SK-N-SH (cell line): ENCODE measurements around the gene IGFBP3. TPM values are rescaled to one million over a fixed set of nuclear protein-coding genes. Genes with fewer than 3 reads are reported as not detected.
"Not testable (repeated sequence)": the region's sequence is repeated elsewhere in the genome, so short reads cannot be mapped to it uniquely, and the experiment has no call there.

Experiments used
- CTCF ChIA-PET: fragments of 300-600, 350-600 bp; formaldehyde crosslinking; extraction: SDS; loops from one replicate; lab custom pipeline; 2021; lab: Yijun Ruan, JAX
- POLR2A ChIA-PET: fragments of 350-600 bp; sonication (Branson Sonifier 250); formaldehyde crosslinking; extraction: SDS; loops from one replicate; lab custom pipeline; 2020; ENCODE audit warnings: antibody characterized with exemption, inconsistent platforms; lab: Yijun Ruan, JAX
- DNase-seq: peaks from one replicate; pipeline ENCODE4 v3.0.0; 2012
- H2AFZ ChIP-seq: fragments of 200-600 bp; sonication (generic); 2 replicates; pipeline ENCODE4 v1.8.1; 2016; ENCODE audit warnings: antibody characterized with exemption, mild to moderate bottlenecking, low read depth
- H3F3A ChIP-seq: fragments of 200-600 bp; sonication (generic); replicated peaks from 2 replicates; pipeline ENCODE3; 2016; ENCODE audit warnings: antibody characterized with exemption, mild to moderate bottlenecking; ENCODE audit not compliant: insufficient read depth
- H3K27ac ChIP-seq, 2 experiments: fragments of 200-500 bp in 1 of 2; fragments of 200-600 bp in 1 of 2; sonication (Bioruptor generic) in 1 of 2; sonication (generic), shearing (Covaris generic) in 1 of 2; 2 replicates each; pipeline versions ENCODE4 v1.5.1 to v1.6.1; 2014 to 2016; ENCODE audit warnings: low read depth in 2 of 2, inconsistent platforms in 1 of 2, low read length in 1 of 2, mild to moderate bottlenecking in 1 of 2, mixed read lengths in 1 of 2
- H3K27me3 ChIP-seq: fragments of 200-600 bp; sonication (generic), shearing (Covaris generic); 2 replicates; pipeline ENCODE4 v1.6.1; 2016; ENCODE audit warnings: mixed run types; ENCODE audit not compliant: insufficient read depth
- H3K36me3 ChIP-seq, 2 experiments: fragments of 200-500 bp in 1 of 2; fragments of 200-600 bp in 1 of 2; sonication (Bioruptor generic) in 1 of 2; sonication (generic) in 1 of 2; replicated peaks in 1 of 2; 2 replicates each; pipeline versions ENCODE3 to v1.5.1; 2014 to 2016; ENCODE audit warnings: low read length in 1 of 2, mild to moderate bottlenecking in 1 of 2; ENCODE audit not compliant: insufficient read depth in 2 of 2, control insufficient read depth in 1 of 2
- H3K4me1 ChIP-seq, 2 experiments: fragments of 200-500 bp in 1 of 2; fragments of 200-600 bp in 1 of 2; sonication (Bioruptor generic) in 1 of 2; sonication (generic), shearing (Covaris generic) in 1 of 2; 2 replicates each; pipeline versions ENCODE4 v1.5.1 to v1.6.1; 2014 to 2016; ENCODE audit warnings: low read depth in 1 of 2, low read length in 1 of 2, mixed run types in 1 of 2; ENCODE audit not compliant: insufficient read depth in 2 of 2, control insufficient read depth in 1 of 2
- H3K4me2 ChIP-seq: fragments of 200-600 bp; sonication (generic), shearing (Covaris generic); 2 replicates; pipeline ENCODE4 v1.6.1; 2017; ENCODE audit warnings: mixed run types
- H3K4me3 ChIP-seq, 2 experiments: fragments of 200-500 bp in 1 of 2; fragments of 200-600 bp in 1 of 2; sonication (Bioruptor generic) in 1 of 2; sonication (generic), shearing (Covaris generic) in 1 of 2; 2 replicates each; pipeline versions ENCODE4 v1.5.1 to v1.8.1; 2014 to 2016; ENCODE audit warnings: low read depth in 2 of 2, inconsistent platforms in 1 of 2, low read length in 1 of 2, mild to moderate bottlenecking in 1 of 2, mixed read lengths in 1 of 2, moderate library complexity in 1 of 2
- H3K79me2 ChIP-seq: fragments of 200-600 bp; sonication (generic); 2 replicates; pipeline ENCODE4 v1.8.1; 2017; ENCODE audit warnings: mild to moderate bottlenecking; ENCODE audit not compliant: insufficient read depth
- H3K9ac ChIP-seq: fragments of 200-600 bp; sonication (generic); 2 replicates; pipeline ENCODE4 v1.6.1; 2017; ENCODE audit warnings: mixed run types
- H3K9me2 ChIP-seq: fragments of 200-600 bp; sonication (generic); 2 replicates; pipeline ENCODE4 v1.6.1; 2017; ENCODE audit warnings: mixed run types
- H3K9me3 ChIP-seq: fragments of 200-600 bp; sonication (generic); 2 replicates; pipeline ENCODE4 v1.6.1; 2017; ENCODE audit warnings: mixed run types, mild to moderate bottlenecking, moderate library complexity
- H4K20me1 ChIP-seq: fragments of 200-600 bp; sonication (generic); 2 replicates; pipeline ENCODE4 v1.6.1; 2017; ENCODE audit warnings: mild to moderate bottlenecking, mixed run types; ENCODE audit not compliant: insufficient read depth
- ELF1 ChIP-seq: IDR thresholded peaks from 2 replicates; pipeline ENCODE4 v1.4.0; 2012
- EP300 ChIP-seq, 2 experiments: IDR thresholded peaks; 2 replicates each; pipeline versions ENCODE4 v1.4.0 to v1.6.1; 2012; ENCODE audit warnings: borderline replicate concordance in 1 of 2, low read depth in 1 of 2, low read length in 1 of 2
- FOSL2 ChIP-seq: IDR thresholded peaks from 2 replicates; pipeline ENCODE4 v1.4.0; 2012; ENCODE audit warnings: low read depth, mild to moderate bottlenecking, moderate library complexity, borderline replicate concordance
- FOXJ3 ChIP-seq: sonication (generic); formaldehyde crosslinking; IDR thresholded peaks from 2 replicates; pipeline ENCODE4 v1.5.1; 2020; ENCODE audit warnings: mild to moderate bottlenecking, missing genetic modification reagents
- FOXM1 ChIP-seq: IDR thresholded peaks from 2 replicates; pipeline ENCODE4 v1.4.0; 2012; ENCODE audit warnings: low read depth, mild to moderate bottlenecking
- GABPA ChIP-seq: IDR thresholded peaks from 2 replicates; pipeline ENCODE4 v1.4.0; 2012; ENCODE audit warnings: low read depth, mild to moderate bottlenecking
- GATA2 ChIP-seq: sonication (generic); formaldehyde crosslinking; IDR thresholded peaks from 2 replicates; pipeline ENCODE4 v1.5.0; 2020; ENCODE audit warnings: mild to moderate bottlenecking, missing genetic modification reagents
- JUND ChIP-seq: IDR thresholded peaks from 2 replicates; pipeline ENCODE4 v1.4.0; 2012
- MAX ChIP-seq: IDR thresholded peaks from 2 replicates; pipeline ENCODE4 v1.4.0; 2012; ENCODE audit warnings: low read depth
- MEF2A ChIP-seq: IDR thresholded peaks from 2 replicates; pipeline ENCODE4 v1.4.0; 2012; ENCODE audit warnings: low read depth, borderline replicate concordance
- MXI1 ChIP-seq: IDR thresholded peaks from 2 replicates; pipeline ENCODE4 v1.6.1; 2012; ENCODE audit warnings: mild to moderate bottlenecking, low read depth, low read length, improper control_type of control experiment
- NFIC ChIP-seq: IDR thresholded peaks from 2 replicates; pipeline ENCODE4 v1.4.0; 2012; ENCODE audit warnings: borderline replicate concordance
- NRF1 ChIP-seq: IDR thresholded peaks from 2 replicates; pipeline ENCODE4 v1.6.1; 2012; ENCODE audit warnings: low read depth, mild to moderate bottlenecking, low read length
- POLR2AphosphoS5 ChIP-seq: IDR thresholded peaks from 2 replicates; pipeline ENCODE4 v1.6.1; 2012; ENCODE audit warnings: low read depth, low read length
- RAD21 ChIP-seq: IDR thresholded peaks from 2 replicates; pipeline ENCODE4 v1.6.1; 2012; ENCODE audit warnings: mild to moderate bottlenecking, low read length
- REST ChIP-seq: IDR thresholded peaks from 2 replicates; pipeline ENCODE4 v1.6.1; 2012; ENCODE audit warnings: mild to moderate bottlenecking, low read depth, low read length, moderate library complexity
- RFX5 ChIP-seq: IDR thresholded peaks from 2 replicates; pipeline ENCODE4 v1.6.1; 2012; ENCODE audit warnings: mild to moderate bottlenecking, improper control_type of control experiment, low read length
- USF1 ChIP-seq: IDR thresholded peaks from 2 replicates; pipeline ENCODE4 v1.4.0; 2012; ENCODE audit warnings: low read depth, borderline replicate concordance
- YY1 ChIP-seq: IDR thresholded peaks from 2 replicates; pipeline ENCODE4 v1.4.0; 2012; ENCODE audit warnings: low read depth, mild to moderate bottlenecking
- ZBTB33 ChIP-seq: IDR thresholded peaks from 2 replicates; pipeline ENCODE4 v1.4.0; 2012; ENCODE audit warnings: low read depth, borderline replicate concordance
- WGBS: methylation state at CpG from one replicate; pipeline ENCODE4 v1.1.6; 2017; ENCODE audit warnings: low lambda C conversion rate; 5-methylcytosine and 5-hydroxymethylcytosine counted together
- polyA plus RNA-seq, 3 experiments: library from polyadenylated mRNA; depleted of rRNA; stranded (reverse); fragments of >200 nt; gene quantifications; 2 replicates each; pipeline ENCODE4 v1.2.3, GENCODE V29; 2012

IGFBP3 gene
- polyA plus RNA-seq, 1 of the 3 experiments (the other 2 are of a cell fraction), result 51.2 TPM

GRCh38 chr7:45940939-45941338 is 19.9 kb upstream of the IGFBP3 start:
- CTCF ChIA-PET, result interaction anchor here (9.0 kb wide), 1 partner anchor 21 kb away, joined by 128 read pairs; the partner anchor contains the start of gene IGFBP3
- POLR2A ChIA-PET, result no interaction called here
- Histone ChIP-seq H3K36me3 (no peaks in the 10 kb centered on the region), H3K4me3 (no peak overlapping the region), H3K79me2 (no peaks in the 10 kb centered on the region), H3K9me3 (0 out of 2 replicates have a peak, but pooled peaks cover 5% of the 10 kb centered on the region), H3K9ac (no peak overlapping the region), H3K4me2 (no peak overlapping the region), H3K9me2 (no peaks in the 10 kb centered on the region), H4K20me1 (no peaks in the 10 kb centered on the region), H2AFZ (no peak overlapping the region), H3K27ac (no peak overlapping the region), H3F3A (no peaks in the 10 kb centered on the region), H3K27me3 (no peaks in the 10 kb centered on the region), H3K4me1 (no peaks in the 10 kb centered on the region)
- DNase-seq, result no peak
- no peak for TF ChIP-seq FOXM1
- TF ChIP-seq GATA2, result no peak
- TF ChIP-seq MAX, result no peak
- TF ChIP-seq RFX5, result no peak
- TF ChIP-seq JUND, result no peak
- TF ChIP-seq USF1, result no peak
- TF ChIP-seq MEF2A, result no peak
- no peak for TF ChIP-seq EP300 (IDR thresholded peaks at IDR 0.05; ENCODE audit: borderline replicate concordance in 1 of 2, low read depth in 1 of 2, low read length in 1 of 2)
- no peak for TF ChIP-seq FOSL2
- TF ChIP-seq RAD21, result no peak
- no peak for TF ChIP-seq FOXJ3 (CRISPR knock-in tag)
- no peak for TF ChIP-seq ZBTB33
- TF ChIP-seq MXI1, result no peak
- TF ChIP-seq NFIC, result no peak
- TF ChIP-seq REST, result no peak
- no peak for TF ChIP-seq GABPA
- no peak for TF ChIP-seq YY1
- TF ChIP-seq NRF1, result no peak
- TF ChIP-seq POLR2AphosphoS5, result no peak
- TF ChIP-seq ELF1, result no peak
- WGBS, result 71% methylated on average over 7 of the region's 7 CpGs

- H3K79me2 ChIP-seq, H3K9me2 ChIP-seq, H2AFZ ChIP-seq, H3K9me3 ChIP-seq, H3K4me3 ChIP-seq, POLR2A ChIA-PET, H3K27me3 ChIP-seq, H4K20me1 ChIP-seq, H3K27ac ChIP-seq, H3K4me2 ChIP-seq, DNase-seq, H3K4me1 ChIP-seq, H3F3A ChIP-seq, H3K36me3 ChIP-seq, H3K9ac ChIP-seq: not testable (repeated sequence)
- 82% methylated on average over 14 of the region's 14 CpGs for WGBS
- CTCF ChIA-PET, result interaction anchor here (9.0 kb wide), 1 partner anchor 20 kb away, joined by 128 read pairs; the partner anchor contains the start of gene IGFBP3
Measured at GRCh38 chr7:45940237-45940781, 19.2 kb upstream of the IGFBP3 start.
